HUES48 (cell line): ENCODE results near the gene CUBN.

Source experiments
- H3K27ac ChIP-seq: one replicate; pipeline ENCODE4 v1.7.0; 2013; ENCODE audit warnings: low read depth, low read length, inconsistent platforms
- H3K27me3 ChIP-seq: 2 replicates; pipeline ENCODE4 v1.6.1; 2013; ENCODE audit warnings: mild to moderate bottlenecking, low read length; ENCODE audit not compliant: control insufficient read depth, insufficient read depth
- H3K36me3 ChIP-seq: 2 replicates; pipeline ENCODE4 v1.6.1; 2013; ENCODE audit warnings: low read length; ENCODE audit not compliant: control insufficient read depth, insufficient read depth
- H3K4me1 ChIP-seq: 2 replicates; pipeline ENCODE4 v1.6.1; 2013; ENCODE audit warnings: mild to moderate bottlenecking, low read length; ENCODE audit not compliant: control insufficient read depth, insufficient read depth
- H3K4me3 ChIP-seq: 2 replicates; pipeline ENCODE4 v1.5.1; 2013; ENCODE audit warnings: mild to moderate bottlenecking, low read depth, low read length
- H3K9ac ChIP-seq: 2 replicates; pipeline ENCODE4 v1.6.1; 2013; ENCODE audit warnings: mild to moderate bottlenecking, low read depth, low read length, moderate library complexity
- H3K9me3 ChIP-seq: 2 replicates; pipeline ENCODE4 v1.6.1; 2013; ENCODE audit warnings: low read length; ENCODE audit not compliant: control insufficient read depth, insufficient read depth

The CUBN gene

DNA sequence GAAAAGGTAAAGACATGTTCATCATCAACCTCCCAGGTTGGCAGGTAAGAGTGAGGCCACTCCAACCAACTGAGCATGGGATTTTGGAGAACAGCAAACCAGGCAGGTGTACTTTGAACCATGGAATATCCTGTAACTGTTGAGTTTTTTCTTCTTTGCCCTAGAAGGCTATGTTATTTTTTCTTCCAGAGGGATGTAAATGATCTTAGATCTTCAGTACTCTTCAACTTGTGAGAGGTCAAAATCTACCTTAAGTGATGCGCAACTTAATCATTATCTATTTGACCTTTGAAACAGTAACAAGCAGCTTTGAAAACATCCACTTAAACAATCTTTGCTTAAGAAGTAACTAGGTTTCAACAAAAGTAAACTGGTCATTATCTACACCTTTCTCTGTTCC, at the start of gene CUBN:
Gene CUBN, minus strand, starts transcription at position 71 of the 400 bp plus-strand sequence. Its CDS starts 46 bp downstream, at position 25.
- Histone ChIP-seq H3K4me1 (0 out of 2 replicates have a peak, but pooled peaks cover 4% of the 10 kb centered on the region), H3K9ac (no peak within 1 kb of the TSS), H3K4me3 (no peak within 1 kb of the TSS), H3K27ac (peak within 1 kb of the TSS; percentile 43), H3K27me3 (no peaks in the 10 kb centered on the region), H3K9me3 (no peaks in the 10 kb centered on the region), H3K36me3 (no peaks in the 10 kb centered on the region)

DNA sequence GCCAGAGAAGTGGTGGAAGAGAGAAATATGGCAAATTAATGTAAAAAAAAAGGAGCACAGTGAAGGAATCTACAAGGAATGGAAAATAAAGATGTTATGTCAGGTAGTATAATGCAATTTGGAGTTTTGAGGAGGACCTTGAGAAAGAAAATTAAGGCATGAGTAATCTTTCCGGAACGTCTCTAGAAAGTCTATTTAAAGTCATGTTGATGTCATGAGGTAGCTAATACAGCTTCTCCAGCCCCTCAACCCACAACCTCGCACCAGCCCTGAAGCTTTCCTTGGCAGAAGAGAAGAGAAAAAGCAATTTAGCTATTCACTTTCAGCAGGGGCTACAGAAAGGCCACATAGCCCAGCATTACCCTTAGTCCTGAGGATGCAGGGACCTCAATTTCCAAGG, 49.4 kb upstream of the CUBN start:
- Histone ChIP-seq H3K4me3 (no peak overlapping the region), H3K27ac (no peak overlapping the region), H3K36me3 (no peaks in the 10 kb centered on the region), H3K4me1 (peaks cover 26% of the 10 kb centered on the region), H3K27me3 (no peaks in the 10 kb centered on the region), H3K9ac (no peak overlapping the region), H3K9me3 (no peaks in the 10 kb centered on the region)

DNA sequence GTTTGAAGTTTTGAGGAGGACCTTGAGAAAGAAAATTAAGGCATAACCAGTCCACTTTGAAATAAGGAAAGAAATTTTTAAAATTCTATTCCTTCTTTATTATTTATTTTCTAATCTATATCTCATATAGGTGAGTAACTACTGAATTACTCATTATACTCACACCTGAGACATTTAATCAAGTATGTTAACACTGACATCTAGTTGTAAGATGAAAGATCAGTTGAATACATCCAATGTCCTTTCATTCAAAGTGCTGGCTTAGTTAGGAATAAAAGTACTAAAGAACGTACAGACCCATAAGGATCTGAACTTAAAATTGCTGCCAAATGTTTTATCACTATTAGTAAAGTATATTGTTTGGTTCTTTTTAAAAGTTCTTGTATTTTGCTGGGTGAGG, 48.4 kb upstream of the CUBN start:
- no peak overlapping the region for H3K27ac ChIP-seq
- H3K9ac ChIP-seq: no peak overlapping the region
- H3K36me3 ChIP-seq: no peaks in the 10 kb centered on the region
- H3K27me3 ChIP-seq: no peaks in the 10 kb centered on the region
- peaks cover 23% of the 10 kb centered on the region for H3K4me1 ChIP-seq
- no peak overlapping the region for H3K4me3 ChIP-seq
- no peaks in the 10 kb centered on the region for H3K9me3 ChIP-seq

DNA sequence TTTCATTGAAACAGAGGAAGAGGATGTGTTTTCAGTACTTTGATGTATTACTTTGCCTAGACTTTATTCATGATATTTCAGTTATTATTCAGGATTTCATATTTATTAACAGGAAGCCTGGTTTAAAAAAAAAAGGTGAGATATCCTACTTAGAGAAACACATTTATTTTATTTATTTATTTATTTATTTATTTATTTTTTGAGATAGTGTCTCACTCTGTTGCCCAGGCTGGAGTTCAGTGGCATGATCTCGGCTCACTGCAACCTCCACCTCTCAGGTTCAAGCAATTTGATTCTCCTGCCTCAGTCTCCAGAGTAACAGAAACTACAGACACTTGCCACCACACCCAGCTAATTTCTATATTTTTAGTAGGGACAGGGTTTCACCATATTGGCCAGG, 47.4 kb upstream of the CUBN start:
- Histone ChIP-seq H3K36me3 (no peaks in the 10 kb centered on the region), H3K4me3 (no peak overlapping the region), H3K9me3 (no peaks in the 10 kb centered on the region), H3K9ac (no peak overlapping the region), H3K27me3 (no peaks in the 10 kb centered on the region), H3K27ac (no peak overlapping the region), H3K4me1 (peaks cover 21% of the 10 kb centered on the region)

DNA sequence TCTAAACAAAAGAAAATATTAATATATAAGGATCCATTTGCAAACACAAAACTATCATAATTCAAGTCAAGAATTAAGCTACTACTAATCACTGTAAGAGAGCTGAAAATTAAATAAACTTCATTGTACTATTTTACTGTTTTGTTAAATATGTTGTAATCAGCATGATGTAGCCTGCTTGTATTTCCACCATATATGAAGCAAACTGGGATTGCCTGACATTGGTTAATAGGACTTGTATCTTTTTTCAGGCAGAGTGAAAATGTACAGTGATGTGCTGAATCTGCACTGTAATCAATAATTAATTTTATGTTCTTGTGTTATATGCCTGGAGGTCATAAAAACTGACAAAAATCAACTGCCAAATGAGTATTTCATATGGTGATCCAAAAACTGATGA, 46.5 kb upstream of the CUBN start:
- Histone ChIP-seq H3K9me3 (no peaks in the 10 kb centered on the region), H3K27me3 (no peaks in the 10 kb centered on the region), H3K36me3 (no peaks in the 10 kb centered on the region), H3K9ac (no peak overlapping the region), H3K27ac (no peak overlapping the region), H3K4me1 (peaks cover 13% of the 10 kb centered on the region; the same call in 1 of the 2 replicates), H3K4me3 (no peak overlapping the region)

DNA sequence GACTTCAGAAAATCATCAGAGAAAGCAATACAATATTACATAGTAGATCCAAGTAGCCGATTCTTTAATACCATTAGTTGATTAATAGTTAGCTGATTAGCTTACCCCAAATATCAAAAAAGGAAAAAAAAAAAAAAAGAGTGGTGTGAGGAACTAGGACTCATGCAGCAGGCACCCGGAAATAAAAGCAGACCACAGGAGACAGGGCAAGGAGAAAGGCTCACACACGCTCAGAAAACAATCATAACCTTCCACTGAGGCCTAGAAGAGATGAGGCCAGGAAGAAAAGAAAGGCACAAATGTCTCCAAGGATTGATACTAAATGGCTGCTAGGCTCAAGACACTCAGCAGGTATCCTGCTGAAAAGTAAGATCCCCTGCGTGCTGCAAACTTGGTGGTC, 45.9 kb upstream of the CUBN start:
- H3K27me3 ChIP-seq: no peaks in the 10 kb centered on the region
- H3K36me3 ChIP-seq: no peaks in the 10 kb centered on the region
- H3K4me1 ChIP-seq: peaks cover 13% of the 10 kb centered on the region; the same call in 1 of the 2 replicates
- H3K9ac ChIP-seq: no peak overlapping the region
- H3K4me3 ChIP-seq: no peak overlapping the region
- no peaks in the 10 kb centered on the region for H3K9me3 ChIP-seq
- H3K27ac ChIP-seq: peak overlapping the region; percentile 5

DNA sequence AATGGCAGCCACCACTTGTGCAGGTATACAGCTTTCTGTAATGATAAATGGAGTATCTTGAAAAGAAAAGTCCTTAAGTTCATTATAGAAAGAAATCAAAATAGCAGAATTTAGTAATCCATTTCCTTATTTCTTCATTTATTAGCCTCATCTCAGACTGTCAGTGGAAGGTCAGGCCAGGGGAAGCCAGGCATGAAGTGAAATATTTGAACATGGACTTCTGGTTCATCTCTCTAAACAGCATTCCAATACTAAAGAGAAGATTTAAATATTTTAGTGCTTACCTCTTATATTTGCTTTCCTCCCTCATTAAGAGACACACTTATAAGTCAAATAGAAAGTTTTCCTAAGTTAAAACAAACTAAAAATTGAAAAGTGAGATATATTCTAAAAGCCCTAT, 45.0 kb upstream of the CUBN start:
- no peaks in the 10 kb centered on the region for H3K36me3 ChIP-seq
- H3K4me3 ChIP-seq: no peak overlapping the region
- no peak overlapping the region for H3K9ac ChIP-seq
- no peak overlapping the region for H3K27ac ChIP-seq
- H3K27me3 ChIP-seq: no peaks in the 10 kb centered on the region
- H3K4me1 ChIP-seq: peaks cover 13% of the 10 kb centered on the region; the same call in 1 of the 2 replicates
- no peaks in the 10 kb centered on the region for H3K9me3 ChIP-seq

DNA sequence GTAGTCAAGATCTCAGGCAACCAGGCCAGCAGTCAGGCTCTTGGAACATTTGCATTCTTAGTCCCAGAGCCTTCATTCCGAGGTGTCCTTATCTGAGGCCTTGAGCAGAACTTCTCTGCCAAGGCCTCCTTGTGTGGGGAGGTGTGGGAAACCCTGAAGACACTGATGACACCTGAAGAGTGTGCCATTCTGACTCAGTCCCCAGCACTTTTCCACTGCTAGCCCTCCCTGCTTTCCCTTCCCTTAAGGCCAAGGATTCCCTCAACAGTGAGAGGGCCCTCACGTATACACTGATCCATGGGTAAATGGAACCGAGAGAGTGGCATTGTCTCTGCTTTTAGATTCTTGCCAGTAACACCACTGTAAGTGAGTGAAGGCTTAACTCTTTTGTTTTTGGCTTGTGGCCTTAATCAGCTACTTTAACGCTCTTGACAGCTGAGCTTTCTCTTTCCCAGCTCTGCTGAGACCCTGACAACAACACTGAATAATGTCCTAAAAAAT, 41.6 kb upstream of the CUBN start:
- no peak overlapping the region for H3K4me3 ChIP-seq
- H3K27me3 ChIP-seq: no peaks in the 10 kb centered on the region
- peaks cover 13% of the 10 kb centered on the region; the same call in 1 of the 2 replicates for H3K4me1 ChIP-seq
- no peaks in the 10 kb centered on the region for H3K36me3 ChIP-seq
- peak overlapping the region; percentile 6 for H3K27ac ChIP-seq
- H3K9me3 ChIP-seq: no peaks in the 10 kb centered on the region
- no peak overlapping the region for H3K9ac ChIP-seq

DNA sequence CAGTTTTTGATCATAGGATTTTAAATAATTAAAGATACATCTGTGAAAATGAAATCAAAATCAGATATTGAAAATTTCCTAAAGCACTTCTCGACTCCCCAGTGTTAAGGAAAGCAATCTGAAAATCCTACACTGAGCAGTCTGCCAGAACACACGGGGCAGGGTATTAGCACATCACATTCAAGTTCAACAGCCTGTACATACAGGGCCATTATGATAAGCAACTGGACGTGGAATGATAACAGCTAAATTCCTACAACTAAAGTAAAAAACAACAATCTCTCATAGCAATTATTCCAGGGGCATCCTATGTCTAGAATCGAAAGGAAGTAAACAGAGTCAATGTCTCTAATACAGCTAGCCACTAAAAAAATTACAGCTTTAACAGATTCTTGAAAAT, 40.2 kb upstream of the CUBN start:
- Histone ChIP-seq H3K27me3 (no peaks in the 10 kb centered on the region), H3K9ac (no peak overlapping the region), H3K4me1 (peaks cover 3% of the 10 kb centered on the region; the same call in 1 of the 2 replicates)

DNA sequence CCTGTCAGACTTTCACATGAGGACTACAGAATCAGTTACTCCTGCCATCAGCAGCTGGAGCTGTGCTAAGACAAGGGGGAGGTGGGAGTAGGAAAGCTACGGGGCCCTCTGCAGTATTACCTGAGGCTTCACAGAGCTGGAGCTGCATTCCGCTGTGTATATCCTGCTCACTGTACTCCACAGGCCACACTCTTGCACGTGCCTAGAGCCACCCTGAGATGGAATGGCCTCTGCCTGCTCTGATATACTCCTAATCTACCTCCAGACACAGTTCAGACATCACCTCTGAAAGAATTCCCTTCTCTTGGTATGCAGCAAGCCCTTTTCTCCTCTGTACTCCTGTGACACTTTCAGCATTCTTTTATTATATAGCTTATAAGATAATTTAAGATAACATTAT, 37.1 kb upstream of the CUBN start:
- H3K36me3 ChIP-seq: no peaks in the 10 kb centered on the region
- H3K9me3 ChIP-seq: no peaks in the 10 kb centered on the region
- no peak overlapping the region for H3K27ac ChIP-seq
- no peaks in the 10 kb centered on the region for H3K27me3 ChIP-seq
- no peak overlapping the region for H3K9ac ChIP-seq
- H3K4me1 ChIP-seq: no peaks in the 10 kb centered on the region
- H3K4me3 ChIP-seq: no peak overlapping the region

More for the DNA sequence above, 40.2 kb upstream of the CUBN start:
- H3K9me3 ChIP-seq: no peaks in the 10 kb centered on the region
- H3K4me3 ChIP-seq: no peak overlapping the region
- H3K27ac ChIP-seq: no peak overlapping the region
- H3K36me3 ChIP-seq: no peaks in the 10 kb centered on the region

DNA sequence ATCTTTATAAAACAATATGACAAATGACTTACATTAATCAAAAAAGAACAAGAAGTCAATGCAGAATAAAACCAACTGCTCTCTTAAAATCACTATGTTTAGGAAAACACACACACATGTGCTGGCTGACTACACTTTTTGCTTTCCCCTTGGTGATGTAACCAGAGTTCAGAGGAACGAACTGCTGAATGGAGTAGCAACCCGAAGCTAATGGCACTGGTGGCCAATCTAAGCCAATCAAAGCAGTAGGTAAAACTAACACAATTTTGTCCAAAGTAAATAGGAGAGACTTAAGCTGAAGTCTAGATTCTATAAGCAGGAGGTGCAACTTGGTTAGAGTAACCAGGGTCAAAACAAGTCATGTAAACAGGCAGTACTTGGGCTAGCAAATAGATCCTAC, 33.2 kb upstream of the CUBN start:
- H3K9ac ChIP-seq: no peak overlapping the region
- no peaks in the 10 kb centered on the region for H3K27me3 ChIP-seq
- H3K27ac ChIP-seq: no peak overlapping the region
- H3K36me3 ChIP-seq: no peaks in the 10 kb centered on the region
- no peaks in the 10 kb centered on the region for H3K4me1 ChIP-seq
- H3K4me3 ChIP-seq: no peak overlapping the region
- H3K9me3 ChIP-seq: no peaks in the 10 kb centered on the region

DNA sequence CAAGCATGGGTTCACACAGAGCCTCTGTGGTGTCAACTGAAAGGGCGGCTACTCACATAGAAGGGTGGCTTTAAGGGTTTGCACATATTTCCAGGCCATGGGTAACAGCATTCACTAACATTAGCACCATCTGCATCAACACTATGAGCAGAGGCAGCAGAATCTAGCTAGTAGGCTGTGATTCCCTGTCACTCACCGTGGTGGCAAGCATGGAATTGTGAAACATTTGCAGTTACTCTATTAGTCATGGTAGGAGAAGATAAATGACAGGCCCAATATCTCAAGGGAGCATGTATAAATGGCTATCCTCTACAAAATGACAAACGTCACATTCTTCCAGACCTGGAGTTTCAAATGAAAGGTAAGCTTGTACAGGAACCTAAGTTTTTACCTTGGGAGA, 32.2 kb upstream of the CUBN start:
- no peaks in the 10 kb centered on the region for H3K4me1 ChIP-seq
- no peak overlapping the region for H3K9ac ChIP-seq
- no peak overlapping the region for H3K27ac ChIP-seq
- no peaks in the 10 kb centered on the region for H3K9me3 ChIP-seq
- no peak overlapping the region for H3K4me3 ChIP-seq
- H3K36me3 ChIP-seq: no peaks in the 10 kb centered on the region
- no peaks in the 10 kb centered on the region for H3K27me3 ChIP-seq
